GM18498 (cell line): ENCODE measurements around the gene DRGX.

Experiments
- ATAC-seq: cut with Tn5 transposase; IDR thresholded peaks from one replicate; pipeline ENCODE4 v1.9.1; 2021; ENCODE audit warnings: mild to moderate bottlenecking, moderate library complexity; ENCODE audit not compliant: unreplicated experiment

The DRGX gene

DNA sequence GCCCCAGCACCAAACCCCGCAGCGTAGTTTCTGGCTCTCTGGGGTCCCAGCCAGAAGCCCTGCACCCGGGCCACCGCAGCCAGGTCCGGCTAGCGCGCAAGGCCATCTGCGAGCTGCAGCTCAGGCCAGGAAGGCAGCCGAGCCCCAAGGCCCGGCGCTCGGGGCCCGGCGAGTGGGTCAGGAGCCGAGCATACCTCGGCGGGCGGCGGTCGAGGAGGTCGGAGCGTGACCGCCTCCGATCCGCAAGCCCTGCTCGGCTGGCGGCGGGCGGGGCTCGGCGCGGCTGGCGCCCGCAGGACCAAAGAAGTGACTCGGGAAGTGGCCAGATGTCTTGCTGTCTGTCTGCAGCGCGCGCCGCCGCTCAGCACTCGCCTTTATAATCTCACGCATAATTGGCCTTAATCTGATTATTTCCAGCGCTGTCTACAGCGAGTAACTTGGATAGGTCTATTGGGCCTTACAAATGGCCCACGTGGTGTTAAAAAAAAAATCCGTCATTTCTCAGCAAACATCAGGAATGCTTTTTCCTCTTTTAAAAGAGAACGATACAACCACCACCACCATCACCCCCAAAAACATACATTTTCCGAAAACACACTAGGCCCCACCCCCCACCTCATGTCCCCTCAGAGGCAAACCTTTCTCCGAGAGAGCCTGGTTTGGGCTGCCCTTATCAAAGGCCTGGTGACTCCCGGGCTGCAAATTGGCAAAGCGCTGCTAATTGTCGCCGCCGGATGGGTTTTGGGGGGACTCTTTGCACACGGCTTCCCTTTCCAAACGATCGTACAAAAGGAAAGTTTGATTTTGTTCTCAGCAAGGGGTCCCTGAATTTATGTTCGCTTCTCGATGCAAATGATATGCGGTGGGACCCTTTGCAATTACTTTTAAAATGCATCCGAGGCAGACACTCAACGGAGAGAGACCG is at the start of gene DRGX:
Gene DRGX (minus strand): TSS at position 349 of the 925 bp plus-strand sequence. CDS start 649 bp downstream, outside the sequence.
- no peak for ATAC-seq

DNA sequence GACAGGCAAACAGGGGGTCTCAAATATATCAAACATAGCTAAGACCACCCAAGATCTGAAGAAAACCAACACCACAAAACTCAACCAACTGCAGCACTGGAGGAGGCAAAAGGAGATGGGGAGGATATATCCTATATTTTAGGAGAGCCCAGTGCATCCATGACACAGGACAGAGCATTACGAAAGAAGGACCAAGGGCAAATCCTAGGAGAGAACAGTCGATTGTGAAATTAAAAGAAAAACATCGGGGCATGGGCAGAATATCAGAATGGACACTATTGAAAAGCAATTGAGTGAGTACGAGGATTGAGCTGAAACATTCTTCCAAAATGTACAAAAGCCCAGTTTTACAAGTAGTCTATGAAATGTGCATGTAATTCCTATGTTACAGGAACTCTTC is 48.5 kb upstream of the DRGX start:
- no peak for ATAC-seq

DNA sequence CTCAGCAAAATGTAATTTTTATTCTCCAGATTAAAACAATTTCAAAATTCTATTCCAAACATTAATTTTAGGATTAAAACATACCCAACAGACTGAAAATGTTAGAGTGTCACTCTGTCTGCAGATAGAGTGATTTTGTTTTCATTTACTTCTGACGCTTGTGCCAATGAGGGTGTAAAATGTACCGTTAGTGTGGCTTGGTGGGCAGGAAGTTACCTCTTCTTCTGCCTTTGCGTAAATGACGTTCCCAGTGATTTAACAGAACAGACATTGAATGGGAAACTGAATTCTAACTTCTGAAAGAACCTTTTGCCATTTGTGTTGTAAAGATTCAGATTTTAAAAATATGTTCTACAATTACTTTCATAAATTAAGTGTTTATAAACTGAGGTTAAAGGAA is 47.0 kb upstream of the DRGX start:
- ATAC-seq = no peak

DNA sequence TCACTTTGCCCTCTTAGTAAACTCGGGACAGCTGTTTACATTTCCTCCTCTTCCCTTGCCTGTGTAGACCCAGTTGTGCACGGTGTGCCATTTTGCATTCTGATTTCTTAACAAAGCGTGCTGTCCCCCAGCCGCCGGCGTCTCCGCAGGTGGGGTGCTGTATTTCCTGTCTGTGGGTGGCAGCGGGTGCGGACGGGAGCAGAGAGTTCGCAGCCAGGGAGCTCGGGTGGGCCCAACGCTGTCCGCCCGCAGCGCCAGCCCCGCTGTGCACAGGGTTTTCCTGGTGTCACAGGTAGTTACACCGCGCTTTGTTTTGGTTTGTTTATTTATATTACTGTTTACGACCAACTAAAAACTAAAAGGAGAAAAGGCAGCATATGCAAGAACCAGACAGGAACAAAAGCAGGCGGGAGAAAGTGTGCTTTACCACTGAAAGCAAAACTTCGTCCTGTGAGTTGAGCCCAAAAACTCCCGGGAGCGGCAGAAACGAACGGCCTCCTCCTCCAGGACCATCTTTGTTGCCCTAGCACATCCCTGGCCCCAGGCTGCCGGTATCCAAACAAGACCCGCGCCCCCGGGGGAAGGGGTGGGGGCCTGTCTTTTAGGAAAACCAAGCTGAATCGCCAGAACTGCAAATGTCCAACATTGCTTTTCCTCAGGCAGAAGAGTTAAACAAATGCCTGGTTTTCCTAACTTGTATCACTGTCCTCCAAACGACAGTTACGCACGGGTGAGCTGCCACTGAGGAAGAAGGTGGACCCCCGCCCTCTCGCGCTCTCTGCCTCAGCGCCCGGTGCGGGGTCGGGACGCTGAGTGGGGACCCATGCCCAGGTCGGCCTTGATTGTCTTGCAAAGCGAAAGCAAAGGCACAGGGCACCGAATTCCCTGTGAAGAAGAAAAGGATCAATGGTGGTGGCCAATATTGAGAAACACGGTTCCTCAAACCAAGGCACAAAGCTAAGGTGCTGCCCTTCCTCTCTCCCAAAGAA is 45.9 kb upstream of the DRGX start:
- ATAC-seq = no peak

DNA sequence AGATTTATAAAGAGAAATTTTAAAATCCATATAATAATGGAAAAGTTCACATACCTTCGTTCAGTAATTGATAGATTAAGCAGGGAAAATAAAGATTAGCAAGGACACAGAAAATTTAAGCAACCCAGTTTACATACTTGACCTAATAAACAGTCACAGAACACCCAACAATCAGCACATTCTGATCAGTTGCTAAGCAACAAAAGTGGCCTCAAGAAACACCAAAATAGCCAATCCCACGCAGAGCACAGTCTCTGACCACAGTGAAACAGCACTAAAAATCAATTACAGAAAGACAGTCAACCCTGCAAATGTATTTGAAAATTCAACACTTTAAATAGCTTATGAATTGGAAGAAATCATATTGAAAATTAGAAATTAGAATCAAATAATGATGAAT is 39.3 kb upstream of the DRGX start:
- no peak for ATAC-seq

DNA sequence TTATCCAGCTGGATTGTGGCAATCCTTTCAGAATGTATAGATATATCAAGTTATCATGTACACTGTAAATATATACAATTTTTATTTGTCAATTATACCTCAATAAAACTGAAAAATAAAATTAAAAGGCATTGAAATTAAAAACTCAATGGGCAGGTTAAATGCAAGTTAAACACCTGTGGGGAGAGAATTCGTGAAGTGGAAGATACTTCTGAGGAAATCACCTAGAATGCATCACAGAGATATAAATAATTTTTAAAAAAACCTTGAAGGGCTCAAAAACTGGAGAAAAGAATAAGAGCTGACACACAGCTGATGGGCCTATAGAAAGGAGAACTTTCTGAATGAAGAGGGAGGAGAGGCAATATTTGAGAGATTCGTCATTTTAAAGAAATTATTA is 37.2 kb upstream of the DRGX start:
- ATAC-seq = no peak

DNA sequence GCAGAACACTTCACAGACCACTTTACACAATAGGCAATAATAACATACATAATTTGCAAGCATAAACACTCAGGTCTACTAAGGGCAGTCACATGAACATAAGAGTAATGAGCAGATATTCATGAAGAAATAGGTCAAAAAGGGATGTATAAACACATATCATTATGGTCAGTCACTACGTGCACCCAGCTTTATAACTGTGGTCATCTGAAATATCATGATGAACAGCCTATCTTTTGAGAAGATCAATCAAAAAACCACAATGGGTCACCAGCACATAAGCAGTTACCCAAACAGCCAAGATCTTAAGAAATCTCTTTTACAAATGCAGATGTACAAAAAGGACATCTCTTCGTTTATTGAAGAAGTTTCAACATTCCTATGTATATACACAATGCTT is 35.5 kb upstream of the DRGX start:
- ATAC-seq = no peak

DNA sequence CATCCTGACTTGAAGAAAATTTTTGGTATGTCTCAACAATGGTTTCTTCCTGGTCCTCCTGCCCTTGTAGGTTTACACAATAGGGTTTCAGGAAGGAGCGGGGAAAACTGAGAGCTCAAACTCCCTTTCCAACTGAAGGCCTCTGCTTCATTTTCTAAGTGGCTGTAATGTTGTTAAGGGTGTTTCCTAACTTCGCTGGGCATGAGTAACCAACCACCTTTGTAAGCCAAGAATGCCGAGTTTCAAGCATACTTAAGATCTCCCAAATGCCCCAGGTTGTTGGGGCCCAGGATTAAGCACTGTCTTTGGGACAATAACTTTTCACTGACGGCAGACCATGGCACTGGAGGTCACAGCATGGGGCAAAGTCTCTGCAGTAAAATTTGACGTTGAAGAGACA is 33.6 kb upstream of the DRGX start:
- ATAC-seq = no peak

DNA sequence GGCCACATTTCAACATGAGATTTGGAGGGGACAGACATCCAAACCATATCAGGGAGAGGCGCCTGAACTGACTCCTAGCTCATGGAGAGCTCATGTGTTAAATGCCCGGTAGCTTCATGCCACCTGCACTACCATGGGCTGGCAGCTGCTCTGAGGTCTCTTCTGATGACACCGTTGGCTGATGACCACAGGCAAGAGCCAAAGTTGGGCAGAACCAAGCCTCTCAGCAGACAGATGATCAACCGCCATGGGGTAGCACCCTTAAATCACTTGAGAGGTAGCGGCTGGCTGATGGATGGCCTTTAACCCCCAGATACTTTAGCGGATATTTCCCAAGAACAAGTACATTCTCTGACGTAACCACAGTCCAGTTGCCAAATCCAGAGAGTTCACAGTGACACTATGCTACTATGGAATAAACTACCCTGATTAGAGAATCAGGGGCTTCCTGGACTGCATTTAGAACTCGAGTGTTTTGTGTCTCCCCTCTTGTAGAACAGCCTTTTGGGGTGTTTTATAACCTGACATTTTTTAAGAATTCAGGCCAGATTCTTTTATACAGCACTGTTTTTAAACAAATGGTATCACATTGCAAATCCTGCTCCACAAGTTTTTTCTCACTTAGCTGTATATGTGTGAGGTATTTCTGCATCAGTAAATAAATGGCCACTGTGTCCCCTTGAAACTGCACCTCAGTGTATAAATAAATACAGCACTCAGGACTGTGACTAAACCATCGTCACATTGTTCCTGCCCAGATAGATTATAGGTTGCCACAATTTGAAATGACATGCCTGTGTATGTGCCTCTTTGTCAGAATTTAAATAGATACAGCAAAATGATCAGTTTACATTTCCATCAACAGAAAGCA is 30.8 kb upstream of the DRGX start:
- ATAC-seq = no peak

DNA sequence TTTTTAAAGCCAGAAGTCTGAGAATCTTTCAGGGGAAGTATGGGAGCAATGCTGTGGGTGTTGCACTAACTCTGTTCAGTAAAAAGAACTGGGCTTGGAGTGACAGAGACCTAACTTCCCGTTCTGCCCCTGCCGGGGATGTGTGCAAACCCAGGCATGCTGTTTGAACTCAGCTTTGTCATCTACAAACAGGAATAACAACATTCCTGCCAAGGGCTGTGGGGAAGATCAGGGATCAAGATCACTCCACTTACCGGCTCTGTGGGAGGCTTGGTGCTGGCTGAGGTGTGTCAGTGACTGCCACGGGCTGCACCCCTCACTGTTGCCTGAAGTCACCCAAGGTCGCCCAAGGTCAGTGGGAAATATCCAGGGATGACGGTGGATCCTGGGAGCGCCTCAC is 23.1 kb upstream of the DRGX start:
- no peak for ATAC-seq

DNA sequence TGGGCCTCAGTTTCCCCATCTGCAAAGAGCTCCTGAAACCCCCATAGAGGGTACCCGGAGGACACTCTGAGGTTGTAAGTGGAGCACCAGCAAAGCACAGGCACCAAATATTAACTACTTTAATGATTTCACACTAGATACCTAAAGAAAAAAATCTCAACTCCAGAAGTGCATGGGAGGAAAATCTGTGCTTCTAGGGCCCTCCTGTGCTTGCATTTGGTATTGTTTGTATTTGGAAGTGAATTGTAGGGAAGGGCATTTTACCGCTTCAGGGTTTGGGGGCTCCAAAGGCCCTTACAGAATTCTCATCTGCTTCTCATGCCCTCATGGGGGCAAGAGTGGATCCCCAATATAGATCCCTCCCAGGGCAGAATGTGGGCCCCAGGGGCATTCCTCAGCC is 22.4 kb upstream of the DRGX start:
- ATAC-seq = no peak

DNA sequence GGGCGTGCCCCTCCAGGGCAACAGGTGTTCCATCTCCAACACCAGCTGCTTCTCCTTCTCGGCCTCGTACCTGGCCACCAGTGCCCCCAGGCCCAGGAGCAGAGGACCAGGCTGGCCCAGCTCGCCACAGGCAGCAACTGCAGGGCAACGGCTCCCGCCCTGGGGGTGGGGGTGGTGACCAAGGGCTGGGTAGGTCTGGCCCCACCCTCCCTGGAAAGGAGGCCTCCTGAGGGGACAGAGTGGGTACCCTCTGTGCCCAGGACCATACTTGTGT is 22.1 kb upstream of the DRGX start:
- ATAC-seq = no peak

DNA sequence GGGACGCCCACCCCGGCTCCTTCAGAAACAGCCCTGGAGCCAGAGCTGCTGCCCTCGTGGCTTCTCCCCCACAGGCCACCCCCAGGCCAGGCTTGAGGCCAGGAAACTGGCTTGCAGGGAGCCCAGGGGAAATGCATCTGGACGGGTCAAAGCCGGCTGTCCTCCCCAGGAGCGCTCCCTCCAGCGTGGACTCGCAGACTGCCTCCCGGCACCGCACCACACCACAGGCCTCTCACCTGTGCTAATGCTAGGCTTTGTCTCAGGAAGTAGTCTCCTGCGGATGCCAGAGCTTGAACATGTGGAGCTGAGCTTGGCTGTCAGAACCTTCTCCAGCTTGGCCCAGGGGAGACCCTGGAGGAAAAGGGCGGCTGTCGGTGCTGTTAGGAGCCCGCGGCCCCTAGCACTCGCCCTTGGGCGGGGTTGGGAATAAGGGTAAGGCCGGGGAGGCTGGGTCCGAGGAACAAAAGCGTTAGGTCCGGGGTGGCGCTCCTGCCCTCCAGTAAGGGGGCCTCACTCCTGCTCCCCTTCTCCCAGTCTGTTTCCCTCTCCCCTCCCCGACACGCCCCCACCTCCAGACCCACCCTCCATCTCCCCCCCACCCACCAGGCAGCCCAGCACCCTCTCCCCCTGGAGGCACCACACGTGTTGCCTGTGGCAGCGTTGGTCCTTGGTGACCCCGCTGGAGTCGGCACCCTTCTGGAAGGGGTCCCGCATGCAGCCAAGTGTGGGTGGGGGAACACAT is 21.6 kb upstream of the DRGX start:
- no peak for ATAC-seq

DNA sequence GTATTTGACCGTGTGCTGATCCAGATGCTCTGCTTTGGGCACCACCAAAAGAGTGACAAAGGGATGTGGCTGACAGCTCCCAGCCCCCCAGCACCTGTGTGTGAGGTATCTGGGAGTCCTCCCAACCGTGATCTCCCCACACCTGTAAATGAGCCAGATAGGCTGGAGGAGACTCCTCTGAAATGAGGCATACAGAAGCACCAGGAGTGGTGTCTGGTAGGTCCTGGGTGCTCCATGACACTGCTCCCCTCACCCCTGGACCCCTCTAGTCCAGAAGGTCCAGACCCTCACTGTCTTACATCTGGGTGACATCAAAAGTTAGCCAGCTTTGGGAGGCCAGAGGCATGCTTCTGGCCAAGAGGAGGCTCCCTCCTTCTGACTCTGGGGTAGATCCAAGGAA is 20.0 kb upstream of the DRGX start:
- no peak for ATAC-seq

DNA sequence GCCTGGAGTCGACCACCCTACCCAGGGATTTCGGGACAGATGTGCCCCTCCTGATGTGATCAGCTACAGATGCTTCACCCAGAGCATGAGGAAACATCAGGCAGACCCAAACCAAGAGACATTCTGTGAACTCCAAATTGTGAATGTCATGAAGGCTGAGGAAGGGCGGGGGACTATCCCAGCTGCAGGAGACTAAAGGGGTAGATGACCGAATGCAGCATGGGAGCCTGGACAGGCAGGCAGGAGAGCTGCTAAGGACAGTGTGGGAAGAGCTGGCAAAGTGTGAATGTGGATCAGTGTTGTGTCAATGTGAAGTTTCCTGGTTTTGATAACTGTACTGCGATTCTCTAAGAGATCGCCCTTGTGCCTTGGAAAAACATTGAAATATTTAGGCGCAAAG is 19.2 kb upstream of the DRGX start:
- ATAC-seq = no peak

DNA sequence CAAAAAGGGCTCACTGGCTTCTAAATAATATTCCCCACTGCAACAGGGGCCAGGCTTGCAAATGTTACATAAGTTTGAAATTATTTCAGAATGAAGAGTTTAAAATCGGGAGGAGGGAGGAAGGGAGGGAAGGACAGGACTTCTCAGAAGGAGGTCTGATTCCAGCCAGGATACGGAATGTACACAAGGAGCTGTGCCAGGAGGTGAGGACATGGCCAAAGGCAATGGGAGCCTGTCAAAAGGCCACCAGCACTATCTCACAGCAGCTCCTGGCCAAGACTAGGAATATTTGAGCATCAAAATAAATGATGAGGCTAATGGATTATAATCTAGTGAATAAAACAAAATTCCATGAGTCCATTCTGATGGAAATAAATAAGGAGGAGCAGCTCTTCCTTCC is 18.6 kb upstream of the DRGX start:
- no peak for ATAC-seq

DNA sequence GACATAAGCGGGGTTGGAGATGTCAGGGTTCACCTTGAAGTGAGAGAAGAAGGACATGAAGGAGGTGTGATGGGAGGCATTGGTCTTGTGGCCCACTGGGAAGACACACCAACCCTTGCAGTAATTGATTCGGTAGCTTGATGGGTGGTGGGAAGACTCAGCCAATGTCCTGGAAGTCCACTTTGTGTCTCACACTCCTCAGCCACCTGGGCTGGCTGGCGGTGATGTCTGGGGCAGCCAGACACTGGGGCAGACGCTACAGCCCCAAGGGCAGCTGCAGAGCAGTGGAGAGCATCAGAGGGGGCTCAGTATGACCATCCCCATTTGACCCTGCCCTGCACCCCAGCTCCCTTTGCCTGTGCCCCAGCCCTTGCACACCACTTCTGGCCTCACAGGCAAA is 16.7 kb upstream of the DRGX start:
- no peak for ATAC-seq

DNA sequence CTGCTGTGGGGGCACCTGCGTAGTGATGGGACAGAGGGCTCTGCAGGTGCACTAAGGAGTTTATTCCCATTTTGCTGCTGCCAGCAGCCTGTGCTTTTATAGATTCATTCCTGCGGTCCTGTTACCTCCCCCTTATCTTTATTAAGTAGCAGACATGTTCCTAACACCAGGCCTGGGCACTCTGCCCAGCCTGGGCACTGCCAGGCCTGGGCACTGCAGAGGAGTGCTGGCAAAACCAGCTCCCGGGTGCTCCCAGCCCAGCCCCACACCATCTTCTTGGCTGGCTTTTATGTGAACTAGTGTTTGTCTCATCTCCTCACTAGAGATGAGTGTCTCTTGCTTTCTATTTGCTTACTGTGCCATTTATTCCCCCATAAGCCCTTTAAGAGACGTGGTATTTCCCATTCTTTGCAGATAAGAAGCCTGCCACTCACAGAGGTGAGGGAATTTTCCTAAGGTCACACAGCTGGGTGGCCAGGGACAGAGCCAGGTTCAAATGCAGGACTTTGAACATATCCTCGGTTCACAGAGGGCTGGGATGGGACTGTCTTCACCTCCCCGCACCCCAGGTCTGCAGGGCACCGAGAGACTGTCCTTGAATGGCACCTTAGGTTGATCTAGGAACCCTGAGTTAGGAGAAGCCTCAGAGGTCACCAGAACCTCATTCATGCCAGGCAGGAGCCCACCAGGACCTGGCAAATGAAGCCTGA is 14.6 kb upstream of the DRGX start:
- no peak for ATAC-seq

DNA sequence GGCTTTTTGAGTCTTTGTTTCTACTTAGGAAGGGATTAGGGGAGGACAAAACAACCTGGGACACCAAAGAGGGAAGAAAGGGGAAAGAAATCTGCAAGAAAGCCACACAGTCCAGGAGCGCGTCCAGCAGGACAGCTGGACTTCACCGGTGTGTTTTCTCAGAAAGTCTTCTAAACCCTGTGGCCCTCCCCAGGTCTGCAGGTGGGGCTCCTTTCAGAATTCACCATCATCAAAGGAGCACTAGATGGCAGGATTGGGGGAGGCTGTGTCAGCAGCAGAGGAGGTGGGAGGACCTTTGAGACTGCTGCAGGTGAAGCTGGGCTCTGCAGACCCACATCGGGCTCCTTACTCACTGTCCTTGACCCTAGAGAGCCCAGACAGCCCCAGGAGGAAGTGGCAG is 13.9 kb upstream of the DRGX start:
- ATAC-seq = no peak
